Choroid plexus epithelial cell (primary cell): ENCODE results near the gene NPTX1.
A peak's percentile ranks its signal among the peaks of the same experiment; 100 is the strongest.

Experiments used
- DNase-seq: peaks from one replicate; pipeline ENCODE4 v3.0.0-alpha.2; 2010; ENCODE audit warnings: low read depth
- H3K4me3 ChIP-seq: 2 replicates; pipeline ENCODE4 v1.5.1; 2011; ENCODE audit warnings: low read depth, mild to moderate bottlenecking, control low read depth, low read length, moderate library complexity
- TF ChIP-seq, protein P1 (sequence below): conservative IDR thresholded peaks from 2 replicates; pipeline ENCODE4 v1.5.1; 2011; ENCODE audit warnings: low read depth, mild to moderate bottlenecking, control low read depth, inconsistent platforms, low read length, moderate library complexity

NPTX1 gene

DNA sequence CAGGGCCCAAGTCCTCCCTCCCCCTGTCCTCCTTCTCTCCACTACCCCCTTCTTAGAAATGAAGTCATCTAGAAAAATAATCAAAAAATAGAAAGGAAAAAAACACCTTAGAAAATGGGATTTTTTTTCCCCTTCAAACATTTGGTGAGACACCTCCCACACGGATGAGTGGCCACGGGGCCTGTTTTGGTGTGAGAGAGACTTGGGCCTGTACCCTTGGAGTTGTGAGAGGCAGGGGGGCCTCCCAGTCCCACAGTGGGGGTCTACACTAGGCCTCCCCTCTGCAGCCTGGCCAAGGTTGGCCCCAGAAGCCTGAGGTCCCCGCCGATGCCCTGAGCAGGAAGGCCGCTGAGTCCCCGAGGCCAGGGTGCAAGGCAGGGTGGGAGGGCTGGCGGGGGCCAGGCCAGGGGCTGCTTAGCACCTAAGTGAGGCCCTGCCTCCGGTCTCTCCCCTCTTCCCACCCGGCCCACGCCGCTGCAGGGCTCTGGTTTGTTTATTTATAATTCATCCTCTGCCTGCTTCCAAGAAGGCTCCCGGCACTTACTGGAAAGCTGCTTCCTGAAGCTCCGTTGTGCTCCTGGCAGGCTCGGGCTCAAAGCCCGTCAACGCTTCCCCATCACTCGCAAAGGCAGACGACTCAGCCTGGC is 26.4 kb downstream of the NPTX1 start:
- no peak overlapping the region for H3K4me3 ChIP-seq
- TF ChIP-seq, protein P1, sequence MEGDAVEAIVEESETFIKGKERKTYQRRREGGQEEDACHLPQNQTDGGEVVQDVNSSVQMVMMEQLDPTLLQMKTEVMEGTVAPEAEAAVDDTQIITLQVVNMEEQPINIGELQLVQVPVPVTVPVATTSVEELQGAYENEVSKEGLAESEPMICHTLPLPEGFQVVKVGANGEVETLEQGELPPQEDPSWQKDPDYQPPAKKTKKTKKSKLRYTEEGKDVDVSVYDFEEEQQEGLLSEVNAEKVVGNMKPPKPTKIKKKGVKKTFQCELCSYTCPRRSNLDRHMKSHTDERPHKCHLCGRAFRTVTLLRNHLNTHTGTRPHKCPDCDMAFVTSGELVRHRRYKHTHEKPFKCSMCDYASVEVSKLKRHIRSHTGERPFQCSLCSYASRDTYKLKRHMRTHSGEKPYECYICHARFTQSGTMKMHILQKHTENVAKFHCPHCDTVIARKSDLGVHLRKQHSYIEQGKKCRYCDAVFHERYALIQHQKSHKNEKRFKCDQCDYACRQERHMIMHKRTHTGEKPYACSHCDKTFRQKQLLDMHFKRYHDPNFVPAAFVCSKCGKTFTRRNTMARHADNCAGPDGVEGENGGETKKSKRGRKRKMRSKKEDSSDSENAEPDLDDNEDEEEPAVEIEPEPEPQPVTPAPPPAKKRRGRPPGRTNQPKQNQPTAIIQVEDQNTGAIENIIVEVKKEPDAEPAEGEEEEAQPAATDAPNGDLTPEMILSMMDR, result no peak
- DNase-seq, result peak; percentile 47

DNA sequence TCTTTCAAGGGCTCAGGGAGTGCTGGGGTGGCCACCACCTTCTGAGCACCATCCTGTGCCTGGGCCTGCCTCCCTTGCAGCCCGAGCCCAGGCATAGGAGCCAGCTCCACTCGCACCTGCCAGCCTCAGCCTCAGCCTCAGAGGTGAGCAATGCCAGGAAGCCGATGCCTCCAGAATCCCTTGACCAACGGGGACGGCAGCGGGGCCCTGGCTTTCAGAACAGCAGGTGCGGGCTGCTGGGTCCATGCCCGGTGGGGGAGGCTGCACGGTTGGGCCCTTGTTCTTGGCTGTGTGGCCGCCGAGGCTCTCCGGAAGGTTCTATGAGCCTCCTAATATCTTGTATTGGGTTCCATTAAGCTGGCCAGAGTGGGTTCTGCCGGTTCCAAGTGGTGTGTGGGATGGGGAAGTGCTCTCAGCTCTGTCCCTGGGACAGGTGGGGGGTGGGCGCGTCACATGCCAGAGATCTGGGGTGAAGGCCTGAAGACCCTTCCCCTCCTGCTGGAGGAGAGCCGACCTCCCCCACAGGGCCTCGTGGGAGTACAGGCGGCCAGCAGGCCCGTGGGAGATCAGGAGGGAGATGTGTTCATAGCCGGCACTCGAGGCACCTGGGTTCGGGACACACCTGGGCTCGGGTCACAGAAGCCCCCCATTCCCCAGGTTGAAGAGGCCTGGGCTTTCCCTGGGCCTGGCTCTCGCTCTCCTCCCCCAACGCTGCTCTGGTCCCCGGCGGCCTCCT is 27.0 kb downstream of the NPTX1 start:
- no peak overlapping the region for H3K4me3 ChIP-seq
- TF ChIP-seq, protein P1, result no peak
- DNase-seq, result no peak

DNA sequence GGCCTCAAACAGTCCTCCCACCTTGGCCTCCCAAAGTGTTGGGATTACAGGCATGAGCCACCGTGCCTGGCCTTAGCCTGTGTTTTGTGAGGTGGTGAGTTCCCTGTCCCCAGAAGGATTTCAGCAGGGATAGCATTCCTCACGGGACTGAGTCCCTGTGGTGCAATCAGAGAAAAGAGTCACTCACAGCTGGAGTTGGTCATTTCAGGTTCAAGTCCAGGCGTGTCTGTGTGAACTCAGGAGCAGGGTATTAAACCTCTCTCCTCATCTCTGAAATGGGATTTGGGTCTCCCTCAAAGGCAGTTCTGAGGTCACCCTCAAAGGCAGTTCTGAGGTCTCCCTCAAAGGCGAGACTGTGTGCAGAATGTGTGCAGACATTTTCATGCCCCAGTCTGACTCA is 28.6 kb downstream of the NPTX1 start:
- no peak for DNase-seq
- no peak overlapping the region for H3K4me3 ChIP-seq
- TF ChIP-seq, protein P1, result no peak

GRCh38 chr17:80446645-80447405 is 29.6 kb downstream of the NPTX1 start:
- TF ChIP-seq, protein P1, result no peak
- no peak for DNase-seq
- no peak overlapping the region for H3K4me3 ChIP-seq

DNA sequence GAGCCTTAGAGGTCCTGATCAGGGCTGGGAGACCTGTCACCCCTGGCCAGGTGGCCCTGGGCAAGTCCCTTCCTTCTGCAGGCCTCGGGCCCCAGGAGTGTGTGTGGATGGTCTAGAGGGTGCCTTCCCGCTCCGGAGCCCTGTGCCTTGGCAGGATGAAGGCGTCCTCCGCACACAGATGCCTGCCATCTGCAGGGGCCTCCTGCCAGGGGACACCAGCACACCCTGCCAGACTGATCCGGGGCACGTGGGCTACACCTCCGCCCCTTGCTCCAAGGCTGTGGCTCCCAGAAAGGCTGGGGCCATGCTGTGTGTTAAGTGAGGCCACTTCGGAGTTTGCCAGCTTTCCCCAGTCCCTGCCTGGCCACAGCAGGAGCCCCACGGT is 30.7 kb downstream of the NPTX1 start:
- no peak for DNase-seq
- H3K4me3 ChIP-seq, result no peak overlapping the region
- TF ChIP-seq, protein P1, result no peak

DNA sequence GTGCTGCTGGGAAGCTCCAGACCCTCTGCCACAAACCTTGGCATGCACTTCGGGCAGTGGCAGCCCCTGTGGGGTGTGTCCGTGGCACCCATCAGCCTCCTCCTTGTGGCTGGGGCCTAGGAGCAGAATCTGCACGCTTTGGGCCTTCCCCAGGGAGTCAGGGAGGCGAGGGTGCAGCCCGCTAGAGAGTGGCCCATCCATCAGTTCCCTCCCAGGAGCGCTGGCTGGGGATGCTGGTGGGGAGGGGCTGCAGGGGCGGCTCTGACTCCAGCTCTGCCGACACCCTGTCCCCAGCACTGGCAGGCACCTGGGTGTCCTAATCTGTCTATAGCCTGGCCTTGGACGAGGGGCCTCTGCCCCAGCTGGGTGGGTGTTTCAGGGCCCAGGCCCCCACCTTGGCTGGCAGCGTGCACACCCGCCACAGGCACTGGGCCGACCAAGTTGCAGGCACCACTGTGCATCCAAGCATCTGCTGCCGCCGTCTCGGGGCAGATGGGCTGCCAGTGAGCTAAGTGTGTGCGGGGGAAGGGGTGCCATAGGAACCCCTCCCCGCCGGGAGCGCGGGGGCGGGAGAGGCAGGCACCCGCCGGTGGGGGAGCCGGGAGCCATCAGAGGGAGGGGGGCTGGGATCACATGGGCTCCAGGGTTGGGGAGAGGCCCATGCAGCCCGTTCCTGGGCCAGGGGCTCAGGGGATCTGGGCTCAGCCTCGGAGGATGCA is 31.2 kb downstream of the NPTX1 start:
- no peak overlapping the region for H3K4me3 ChIP-seq
- TF ChIP-seq, protein P1, result no peak
- no peak for DNase-seq
